ENCODE results near the gene SYNGAP1. TPM values are rescaled to one million over a fixed set of nuclear protein-coding genes. Genes with fewer than 3 reads are reported as not detected.

Gene SYNGAP1
- 2.6 and 6.2 TPM in 2 replicates for total RNA-seq

DNA sequence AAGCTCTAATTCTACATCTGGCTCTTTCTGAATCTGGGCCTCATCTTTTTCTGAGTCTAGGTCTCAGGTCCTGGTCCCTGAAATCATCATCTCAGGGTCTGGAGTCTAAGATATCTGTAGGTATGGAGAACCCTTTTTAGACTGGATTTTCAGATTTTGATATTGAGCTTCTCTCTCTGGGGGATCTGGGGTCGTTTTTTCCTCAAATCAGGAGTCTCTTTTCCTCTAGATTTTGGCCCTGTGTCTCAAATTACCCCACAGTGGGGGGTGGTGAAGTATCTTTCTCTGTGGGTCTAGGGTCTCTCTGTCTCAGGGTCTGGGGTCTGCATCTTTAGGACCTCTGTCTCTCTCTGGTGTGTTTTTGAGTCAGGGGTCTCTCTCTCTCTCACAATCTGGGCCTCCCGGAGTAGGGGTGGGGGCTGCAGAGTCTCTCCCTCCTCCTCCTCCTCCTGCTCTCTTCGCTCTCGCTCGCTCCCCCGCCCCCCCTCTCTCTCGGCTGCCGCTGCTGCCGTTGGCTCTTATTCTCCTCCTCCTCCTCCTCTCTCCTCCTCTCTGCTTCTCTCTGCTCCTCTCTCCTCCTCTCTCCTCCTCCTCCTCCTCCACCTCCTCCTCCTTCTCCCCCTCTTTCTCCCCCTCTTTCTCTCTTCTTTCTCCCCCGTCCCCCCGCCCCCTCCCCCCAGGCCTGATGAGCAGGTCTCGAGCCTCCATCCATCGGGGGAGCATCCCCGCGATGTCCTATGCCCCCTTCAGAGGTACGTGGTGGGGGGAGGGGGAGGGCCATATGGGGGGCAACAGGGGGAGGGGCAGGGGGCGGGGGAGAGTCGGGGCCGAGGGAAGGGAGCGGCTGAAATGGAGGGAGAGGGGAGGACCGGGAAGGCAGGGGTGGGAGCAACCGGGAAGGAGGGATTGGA, at the start of gene SYNGAP1:
Gene SYNGAP1 (plus strand): TSS at position 486 of the 911 bp plus-strand sequence. CDS start 200 bp downstream, at position 686.

DNA sequence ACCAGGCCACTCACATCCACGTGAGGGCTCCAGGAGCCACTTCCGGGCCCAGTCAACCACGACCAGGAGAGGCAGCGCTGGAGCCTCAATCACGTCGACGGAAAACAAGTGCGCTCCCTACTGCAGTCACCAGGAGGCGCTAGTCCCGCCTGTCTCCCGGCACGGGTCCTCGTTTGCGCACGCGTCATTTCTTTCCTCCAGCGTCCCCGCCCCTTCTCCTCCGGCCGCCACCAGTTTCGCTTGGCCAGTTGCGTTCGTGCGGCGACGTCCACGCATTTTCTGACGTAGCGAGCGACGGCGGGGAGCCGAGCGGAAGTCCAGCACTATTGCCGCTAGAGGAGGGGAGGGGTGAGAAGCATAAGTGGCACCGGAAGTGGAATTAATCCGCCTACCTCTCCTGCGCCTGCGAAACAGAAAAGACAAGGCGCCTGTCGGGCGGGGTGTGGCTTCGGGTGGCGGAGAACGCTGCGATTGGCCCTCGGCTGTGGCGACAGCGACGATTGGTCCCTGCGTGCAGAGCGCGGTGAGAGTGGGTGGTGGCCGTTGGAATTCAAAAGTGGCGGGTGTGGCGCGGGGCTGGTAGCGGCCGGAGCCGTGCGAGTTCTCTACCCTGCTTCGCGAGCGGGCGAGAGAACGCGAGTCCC, 28.5 kb upstream of the SYNGAP1 start, which contains the start of gene KIFC1:
Gene KIFC1 (plus strand): TSS at position 546 of the 644 bp plus-strand sequence. CDS start 163 bp downstream, outside the sequence.

DNA sequence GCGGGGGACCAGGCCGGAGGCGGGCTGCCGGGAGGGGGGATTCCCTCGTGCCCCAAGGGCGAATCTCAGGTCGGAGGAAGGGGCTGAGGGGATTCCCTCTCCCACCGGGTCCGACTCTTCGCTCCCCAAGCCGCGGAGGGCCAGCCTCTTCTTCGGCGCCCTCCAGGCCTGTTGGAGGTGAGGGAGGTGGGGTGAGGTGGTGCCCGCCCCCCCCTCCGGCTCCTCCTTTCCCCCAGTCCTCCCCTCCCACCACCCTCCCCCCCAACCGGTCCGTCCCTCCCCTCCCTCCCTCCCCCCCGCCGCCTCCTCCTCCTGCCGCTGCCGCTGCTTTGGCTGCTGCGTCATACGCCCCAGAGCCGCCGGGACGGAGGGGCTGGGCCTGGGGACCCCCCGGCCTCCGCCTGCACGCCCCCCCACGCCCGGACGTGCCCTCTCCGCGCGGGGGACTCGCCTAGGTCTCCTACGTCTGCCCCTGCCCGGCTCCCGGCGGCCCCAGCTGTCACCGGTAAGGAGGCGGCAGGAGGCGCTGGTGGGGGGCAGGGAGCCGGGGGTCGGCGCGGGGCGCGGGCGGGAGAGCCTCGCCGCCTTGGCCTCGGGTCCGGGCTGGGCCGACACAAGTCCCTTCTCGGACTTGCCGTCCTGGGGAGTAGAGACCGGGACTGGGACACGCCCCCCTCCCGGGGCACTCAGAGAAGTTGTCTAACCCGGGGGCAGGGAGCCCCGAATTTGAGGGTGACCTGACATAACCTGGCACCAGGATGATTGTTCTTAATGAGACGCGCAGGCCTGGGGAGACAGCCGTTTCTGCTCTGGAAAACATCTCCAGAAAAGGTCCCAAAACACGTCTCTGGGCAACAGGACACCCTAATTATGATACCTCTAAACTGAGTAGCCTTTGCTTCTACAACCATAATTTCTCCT, 8.9 kb upstream of the SYNGAP1 start, which contains the start of gene PHF1:
Gene PHF1 (plus strand): TSS at position 304 of the 921 bp plus-strand sequence. CDS start 1,250 bp downstream, outside the sequence.

DNA sequence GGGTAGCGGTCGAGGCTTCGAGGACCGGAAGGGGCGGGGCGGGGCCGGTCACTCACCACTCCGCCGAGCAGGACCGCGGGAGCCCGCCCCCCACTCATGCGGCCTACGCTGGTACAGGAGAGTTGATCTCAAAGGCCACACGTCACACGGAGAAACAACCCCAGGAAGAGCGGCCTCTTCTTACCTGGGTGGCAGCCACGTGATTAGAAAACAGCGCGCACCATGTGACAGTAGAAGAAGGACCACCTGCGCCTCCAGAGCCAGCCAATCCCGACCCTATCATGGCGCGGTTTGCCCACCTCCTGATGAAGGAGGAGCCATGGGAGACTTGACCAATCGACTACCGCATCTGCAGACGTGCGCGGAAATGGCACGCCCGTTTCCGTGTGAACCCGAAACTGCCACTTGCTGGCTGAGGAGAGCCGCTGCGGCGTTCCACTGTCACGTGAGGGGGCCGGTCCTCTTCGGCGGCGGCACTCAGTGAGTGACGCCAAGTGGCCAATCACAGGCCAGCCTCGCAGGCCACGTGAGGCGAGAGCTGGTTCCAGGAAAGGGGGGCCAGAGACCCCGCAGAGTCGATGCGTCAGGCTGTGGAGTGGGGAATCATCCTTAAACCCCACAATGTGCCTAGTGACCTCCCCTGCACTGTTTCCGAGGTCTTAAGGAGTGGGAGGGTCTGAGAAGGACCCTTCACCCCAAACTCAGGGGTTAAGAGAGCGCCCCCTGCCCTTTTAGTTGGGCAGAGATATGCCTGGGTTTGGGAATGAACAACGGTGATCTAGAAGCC, 1.8 kb upstream of the SYNGAP1 start, which contains the start of gene CUTA:
Gene CUTA (minus strand): TSS at position 205 of the 787 bp plus-strand sequence. CDS start 107 bp downstream, at position 98.

DNA sequence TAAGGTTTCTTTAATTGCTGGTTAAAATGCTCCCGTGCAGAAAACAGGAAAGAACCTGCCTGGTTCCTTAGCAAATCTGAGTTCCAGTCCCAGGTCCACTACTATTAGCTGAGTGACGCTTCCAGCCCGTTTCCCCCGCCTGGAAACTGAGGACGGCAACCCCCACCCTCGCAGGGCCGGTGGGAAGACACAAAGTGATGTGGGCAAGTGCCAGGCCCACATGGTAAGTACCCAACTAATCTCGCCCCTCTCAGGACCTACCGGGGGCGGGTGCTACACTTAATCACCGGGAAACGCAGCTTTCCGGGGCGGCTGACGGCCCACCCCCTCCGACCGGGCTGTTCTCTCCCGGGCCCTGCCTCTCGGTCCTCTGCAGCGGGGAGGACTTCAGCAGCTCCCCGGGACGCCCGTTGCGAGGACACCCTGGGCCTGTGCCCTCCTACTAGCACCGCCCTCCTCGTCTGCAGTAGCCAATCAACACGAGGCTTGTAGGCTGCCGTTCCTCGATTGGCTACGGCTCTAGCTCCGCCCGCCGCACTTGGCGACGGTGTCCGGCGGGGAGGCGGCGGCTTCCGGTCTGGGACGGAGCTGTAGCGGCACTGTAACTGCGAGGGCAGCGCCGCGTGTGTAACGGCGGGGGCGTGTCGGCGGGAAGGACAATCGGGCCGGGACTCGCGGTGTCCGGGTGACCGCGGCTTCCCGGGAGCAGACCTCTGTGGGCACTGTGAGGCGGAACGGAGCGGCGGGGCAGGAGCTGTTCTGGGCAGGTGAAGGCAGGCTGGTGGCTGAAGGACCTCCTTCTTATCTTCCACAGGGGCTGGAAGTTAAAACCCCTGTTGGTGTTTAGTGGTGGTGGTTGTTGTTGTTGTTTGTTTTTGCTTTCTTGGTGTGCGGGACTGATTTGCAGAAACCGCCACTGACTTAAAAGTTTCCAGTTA, 34.4 kb downstream of the SYNGAP1 start, which contains the start of gene ZBTB9:
Gene ZBTB9 (plus strand): TSS at position 568 of the 938 bp plus-strand sequence. CDS start 525 bp downstream, outside the sequence.

Other genes with a start within 250 kb of the SYNGAP1 start
- under 0.01 and 0.09 TPM in 2 replicates for gene COL11A2, start 227.6 kb upstream of the SYNGAP1 start, total RNA-seq
- gene RXRB, start 219.4 kb upstream of the SYNGAP1 start, total RNA-seq = 20.3 and 20.7 TPM in 2 replicates
- 97.4 and 161 TPM in 2 replicates for gene SLC39A7, start 219.2 kb upstream of the SYNGAP1 start, total RNA-seq
- 5.7 and 9.1 TPM in 2 replicates for gene HSD17B8, start 215.4 kb upstream of the SYNGAP1 start, total RNA-seq
- gene RING1, start 211.6 kb upstream of the SYNGAP1 start, total RNA-seq = 12.3 and 12.8 TPM in 2 replicates
- 34.2 and 34.8 TPM in 2 replicates for gene VPS52, start 148.2 kb upstream of the SYNGAP1 start, total RNA-seq
- gene RPS18, start 148.0 kb upstream of the SYNGAP1 start, total RNA-seq = 5,390 and 8,802 TPM in 2 replicates
- gene B3GALT4, start 142.9 kb upstream of the SYNGAP1 start, total RNA-seq = 1.7 and 2.3 TPM in 2 replicates
- gene WDR46, start 130.8 kb upstream of the SYNGAP1 start, total RNA-seq = 58.0 and 63.1 TPM in 2 replicates
- 20.3 and 43.9 TPM in 2 replicates for gene PFDN6, start 130.5 kb upstream of the SYNGAP1 start, total RNA-seq
- gene RGL2, start 121.1 kb upstream of the SYNGAP1 start, total RNA-seq = 20.2 and 22.2 TPM in 2 replicates
- gene TAPBP, start 106.0 kb upstream of the SYNGAP1 start, total RNA-seq = 62.6 and 65.8 TPM in 2 replicates
- gene ZBTB22, start 102.3 kb upstream of the SYNGAP1 start, total RNA-seq = 18.5 and 19.1 TPM in 2 replicates
- gene DAXX, start 97.1 kb upstream of the SYNGAP1 start, total RNA-seq = 25.2 and 26.2 TPM in 2 replicates
- 0.47 and 1.3 TPM in 2 replicates for gene KIFC1, start 28.2 kb upstream of the SYNGAP1 start, total RNA-seq
- 24.5 and 29.9 TPM in 2 replicates for gene PHF1, start 9.1 kb upstream of the SYNGAP1 start, total RNA-seq
- 174 and 180 TPM in 2 replicates for gene CUTA, start 2.0 kb upstream of the SYNGAP1 start, total RNA-seq
- gene ZBTB9, start 34.5 kb downstream of the SYNGAP1 start, total RNA-seq = 1.4 and 4.1 TPM in 2 replicates
- gene BAK1, start 160.2 kb downstream of the SYNGAP1 start, total RNA-seq = 5.9 and 14.5 TPM in 2 replicates
- 15.9 and 27.5 TPM in 2 replicates for gene ITPR3, start 201.3 kb downstream of the SYNGAP1 start, total RNA-seq